ENCODE results near the gene ARHGAP12.

DNA sequence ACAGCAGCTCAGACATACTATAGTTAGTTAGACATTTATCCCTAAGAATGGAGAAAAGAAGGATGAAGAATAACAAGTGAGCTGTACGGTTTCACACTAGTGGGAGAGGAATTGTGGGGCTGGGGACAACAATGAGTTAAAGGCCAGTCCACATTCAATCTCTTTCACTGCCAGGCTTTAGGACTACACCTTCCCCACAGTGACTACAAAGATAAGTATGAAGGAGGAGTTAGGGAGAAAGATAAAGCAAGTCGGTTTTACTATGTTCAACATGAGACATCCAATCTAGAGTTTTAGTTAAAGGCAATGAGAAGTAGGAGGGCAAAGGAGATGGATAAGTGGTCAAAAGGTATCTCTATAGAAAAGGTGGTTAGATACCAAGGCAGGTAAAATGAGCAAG is 16.3 kb downstream of the ARHGAP12 start:
- TF ChIP-seq, protein P1, sequence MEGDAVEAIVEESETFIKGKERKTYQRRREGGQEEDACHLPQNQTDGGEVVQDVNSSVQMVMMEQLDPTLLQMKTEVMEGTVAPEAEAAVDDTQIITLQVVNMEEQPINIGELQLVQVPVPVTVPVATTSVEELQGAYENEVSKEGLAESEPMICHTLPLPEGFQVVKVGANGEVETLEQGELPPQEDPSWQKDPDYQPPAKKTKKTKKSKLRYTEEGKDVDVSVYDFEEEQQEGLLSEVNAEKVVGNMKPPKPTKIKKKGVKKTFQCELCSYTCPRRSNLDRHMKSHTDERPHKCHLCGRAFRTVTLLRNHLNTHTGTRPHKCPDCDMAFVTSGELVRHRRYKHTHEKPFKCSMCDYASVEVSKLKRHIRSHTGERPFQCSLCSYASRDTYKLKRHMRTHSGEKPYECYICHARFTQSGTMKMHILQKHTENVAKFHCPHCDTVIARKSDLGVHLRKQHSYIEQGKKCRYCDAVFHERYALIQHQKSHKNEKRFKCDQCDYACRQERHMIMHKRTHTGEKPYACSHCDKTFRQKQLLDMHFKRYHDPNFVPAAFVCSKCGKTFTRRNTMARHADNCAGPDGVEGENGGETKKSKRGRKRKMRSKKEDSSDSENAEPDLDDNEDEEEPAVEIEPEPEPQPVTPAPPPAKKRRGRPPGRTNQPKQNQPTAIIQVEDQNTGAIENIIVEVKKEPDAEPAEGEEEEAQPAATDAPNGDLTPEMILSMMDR (conservative IDR thresholded peaks at IDR 0.05 in 1 of 2, IDR thresholded peaks at IDR 0.05 in 1 of 2; ENCODE audit: extremely low read depth in 1 of 2, insufficient read depth in 1 of 2, low read depth in 1 of 2, low read length in 2 of 2) = no peak
- TF ChIP-seq EZH2 (IDR thresholded peaks at IDR 0.05; ENCODE audit: borderline replicate concordance, low read length) = no peak

Measured in mammary epithelial cell (primary cell).